ENCODE measurements around the gene ANXA11. TPM values are rescaled to one million over a fixed set of nuclear protein-coding genes. Genes with fewer than 3 reads are reported as not detected.

ANXA11 gene
- total and polyA plus RNA-seq, 8 donors, result 90.9 to 298 (median 103) TPM

DNA sequence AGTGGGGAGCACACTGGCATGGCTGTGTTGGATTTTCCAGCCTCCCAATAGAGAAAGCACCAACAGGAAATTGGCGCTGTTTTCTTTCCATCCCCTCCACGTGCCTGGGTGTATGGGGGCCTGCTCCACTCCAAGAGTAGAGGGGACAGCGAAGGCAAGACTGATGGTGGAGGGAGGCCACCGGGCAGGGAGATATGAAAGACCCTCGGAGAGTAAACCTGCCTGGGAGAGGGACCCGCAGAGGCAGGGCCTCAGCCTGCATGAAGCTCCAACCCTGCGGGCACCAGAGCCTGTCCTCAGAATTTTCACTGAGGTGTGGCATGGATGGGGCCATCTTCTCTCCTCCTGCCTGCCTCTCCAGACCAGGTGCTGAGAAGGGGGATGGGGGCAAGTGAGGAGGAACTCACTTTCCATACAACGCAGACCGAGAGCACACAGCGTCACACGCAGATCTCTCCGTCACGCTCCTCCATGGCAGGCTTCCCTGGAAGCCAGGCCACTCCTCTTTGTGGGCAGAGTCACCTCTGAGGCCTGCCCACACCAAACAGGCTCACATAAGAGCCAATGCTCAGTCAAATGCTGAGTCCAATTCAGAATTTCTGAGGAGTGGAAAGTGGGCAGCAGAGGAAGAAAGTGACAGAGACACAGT lies 18.8 kb downstream of the ANXA11 start:
- TF ChIP-seq, protein P1, sequence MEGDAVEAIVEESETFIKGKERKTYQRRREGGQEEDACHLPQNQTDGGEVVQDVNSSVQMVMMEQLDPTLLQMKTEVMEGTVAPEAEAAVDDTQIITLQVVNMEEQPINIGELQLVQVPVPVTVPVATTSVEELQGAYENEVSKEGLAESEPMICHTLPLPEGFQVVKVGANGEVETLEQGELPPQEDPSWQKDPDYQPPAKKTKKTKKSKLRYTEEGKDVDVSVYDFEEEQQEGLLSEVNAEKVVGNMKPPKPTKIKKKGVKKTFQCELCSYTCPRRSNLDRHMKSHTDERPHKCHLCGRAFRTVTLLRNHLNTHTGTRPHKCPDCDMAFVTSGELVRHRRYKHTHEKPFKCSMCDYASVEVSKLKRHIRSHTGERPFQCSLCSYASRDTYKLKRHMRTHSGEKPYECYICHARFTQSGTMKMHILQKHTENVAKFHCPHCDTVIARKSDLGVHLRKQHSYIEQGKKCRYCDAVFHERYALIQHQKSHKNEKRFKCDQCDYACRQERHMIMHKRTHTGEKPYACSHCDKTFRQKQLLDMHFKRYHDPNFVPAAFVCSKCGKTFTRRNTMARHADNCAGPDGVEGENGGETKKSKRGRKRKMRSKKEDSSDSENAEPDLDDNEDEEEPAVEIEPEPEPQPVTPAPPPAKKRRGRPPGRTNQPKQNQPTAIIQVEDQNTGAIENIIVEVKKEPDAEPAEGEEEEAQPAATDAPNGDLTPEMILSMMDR (IDR thresholded peaks at IDR 0.05), result no peak
- Histone ChIP-seq H3K4me3 (no peak overlapping the region), H3K4me1 (peaks cover 14 to 86% of the 10 kb centered on the region in 2 donors), H3K27me3 (no peaks in the 10 kb centered on the region), H3K36me3 (no peaks in the 10 kb centered on the region), H3K9me3 (no peaks in the 10 kb centered on the region), H3K27ac (peak overlapping the region; percentile 26 to 80)
- DNase-seq, result peak in 1 of 4 donors; percentile 29
- intact Hi-C loops (cut with DNase I), result no loop called here
- ATAC-seq, result peak; percentile 62

DNA sequence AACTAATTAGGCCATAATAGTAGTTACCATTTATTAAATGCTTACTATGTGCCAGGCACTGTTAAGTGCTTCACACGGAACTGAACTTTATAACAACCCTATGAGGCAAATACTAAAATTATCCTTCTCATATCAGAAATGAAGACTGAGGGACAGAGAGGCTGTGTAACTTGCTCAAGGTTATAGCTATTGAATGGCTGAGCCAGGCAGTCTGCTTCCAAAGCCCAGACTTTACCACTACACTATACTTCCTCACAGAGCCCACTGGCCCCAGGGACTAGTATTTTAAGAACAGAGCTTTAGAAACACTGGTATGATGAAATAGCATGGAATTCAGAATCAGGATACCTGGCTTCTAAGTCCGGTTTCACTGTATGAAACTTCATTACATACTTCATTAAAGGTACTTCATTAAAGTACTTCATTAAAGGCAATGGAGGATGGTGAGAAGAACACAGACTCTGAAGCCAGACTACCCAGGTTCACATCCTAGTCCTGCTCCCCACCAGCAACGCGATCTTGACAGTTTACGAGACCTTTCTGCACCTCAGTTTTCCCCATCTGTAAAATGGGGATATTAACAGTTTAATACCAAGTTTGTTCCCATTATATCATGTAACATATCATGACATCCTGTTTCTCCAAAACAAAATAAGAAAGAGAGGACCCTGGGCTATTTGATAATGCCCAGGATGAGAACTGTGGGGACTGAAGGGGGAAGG lies 19.6 kb downstream of the ANXA11 start:
- Histone ChIP-seq H3K36me3 (no peaks in the 10 kb centered on the region), H3K9me3 (no peaks in the 10 kb centered on the region), H3K27me3 (no peaks in the 10 kb centered on the region), H3K27ac (peak overlapping the region in 1 of 2 donors; percentile 18), H3K4me3 (no peak overlapping the region), H3K4me1 (peaks cover 13 to 78% of the 10 kb centered on the region in 2 donors)
- intact Hi-C loops (cut with DNase I), result no loop called here
- no peak for ATAC-seq
- TF ChIP-seq, protein P1 (IDR thresholded peaks at IDR 0.05), result no peak
- no peak for DNase-seq

DNA sequence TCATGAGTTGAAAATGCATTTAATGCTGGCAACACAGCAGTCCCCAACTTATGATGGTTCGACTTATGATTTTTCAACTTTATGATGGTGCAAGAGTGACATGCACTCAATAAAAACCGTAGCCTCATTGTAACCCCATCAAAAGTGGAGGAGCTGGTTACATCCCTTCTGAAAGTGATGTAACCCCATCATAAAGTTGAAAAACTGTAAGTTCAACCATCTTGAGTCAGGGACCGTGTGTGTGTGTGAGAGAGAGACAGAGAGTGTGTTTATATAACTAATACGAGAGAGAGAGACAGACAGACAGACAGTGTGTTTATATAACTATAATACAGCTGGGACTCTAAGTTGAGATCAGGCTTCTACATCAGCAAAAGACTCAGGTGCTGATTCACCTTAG lies 21.0 kb downstream of the ANXA11 start:
- peaks cover 0 to 12% of the 10 kb centered on the region in 2 donors for H3K36me3 ChIP-seq
- no peaks in the 10 kb centered on the region for H3K27me3 ChIP-seq
- ATAC-seq, result no peak
- no peak overlapping the region for H3K4me3 ChIP-seq
- peaks cover 13 to 66% of the 10 kb centered on the region in 2 donors for H3K4me1 ChIP-seq
- no peak overlapping the region for H3K27ac ChIP-seq
- no peaks in the 10 kb centered on the region for H3K9me3 ChIP-seq
- DNase-seq, result no peak
- intact Hi-C loops (cut with DNase I), result no loop called here
- TF ChIP-seq, protein P1 (IDR thresholded peaks at IDR 0.05), result no peak

GRCh38 chr10:80183436-80183835 lies 21.9 kb downstream of the ANXA11 start:
- Histone ChIP-seq H3K4me1 (peaks cover 8 to 59% of the 10 kb centered on the region in 2 donors), H3K36me3 (peaks cover 0 to 12% of the 10 kb centered on the region in 2 donors), H3K27me3 (no peaks in the 10 kb centered on the region), H3K27ac (peak overlapping the region in 1 of 2 donors; percentile 13), H3K4me3 (no peak overlapping the region), H3K9me3 (no peaks in the 10 kb centered on the region)
- ATAC-seq (no peak), DNase-seq (no peak)
- intact Hi-C loops (cut with DNase I), result no loop called here
- TF ChIP-seq, protein P1 (IDR thresholded peaks at IDR 0.05), result no peak

DNA sequence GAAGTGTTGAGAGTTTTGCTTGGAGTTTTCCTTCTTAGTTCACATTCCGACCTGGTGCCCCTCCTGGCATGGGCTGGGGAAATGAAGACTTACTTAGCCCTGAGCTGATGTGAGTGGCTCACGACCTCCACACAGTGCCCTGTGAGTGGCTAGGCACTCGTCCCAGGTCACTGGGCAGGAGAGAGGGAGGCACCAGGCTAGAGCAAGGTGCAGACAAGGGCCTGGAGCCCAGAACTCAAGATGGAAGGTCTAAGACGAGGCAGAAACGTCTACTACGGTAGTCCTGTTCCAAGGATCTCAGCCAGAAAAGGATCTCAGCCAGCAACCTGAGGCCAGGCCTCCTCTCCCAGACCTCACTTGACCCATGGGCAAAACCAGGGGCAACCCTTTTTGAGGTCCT lies 22.4 kb downstream of the ANXA11 start:
- peaks cover 0 to 12% of the 10 kb centered on the region in 2 donors for H3K36me3 ChIP-seq
- no peaks in the 10 kb centered on the region for H3K27me3 ChIP-seq
- peak in 1 of 4 donors; percentile 20 for DNase-seq
- no peak for ATAC-seq
- intact Hi-C loops (cut with DNase I), result no loop called here
- H3K4me1 ChIP-seq, result peaks cover 6 to 59% of the 10 kb centered on the region in 2 donors
- H3K9me3 ChIP-seq, result no peaks in the 10 kb centered on the region
- H3K27ac ChIP-seq, result peak overlapping the region in 1 of 2 donors; percentile 13
- no peak overlapping the region for H3K4me3 ChIP-seq
- TF ChIP-seq, protein P1 (IDR thresholded peaks at IDR 0.05), result no peak

All from left lung (tissue), 10 donors.